Measurements from ENCODE around the gene FHOD1. TPM values are rescaled to one million over a fixed set of nuclear protein-coding genes. Genes with fewer than 3 reads are reported as not detected.

FHOD1 gene
- total RNA-seq, 4 donors from 2014 or later = 9.7 to 15.5 (median 12.9) TPM

DNA sequence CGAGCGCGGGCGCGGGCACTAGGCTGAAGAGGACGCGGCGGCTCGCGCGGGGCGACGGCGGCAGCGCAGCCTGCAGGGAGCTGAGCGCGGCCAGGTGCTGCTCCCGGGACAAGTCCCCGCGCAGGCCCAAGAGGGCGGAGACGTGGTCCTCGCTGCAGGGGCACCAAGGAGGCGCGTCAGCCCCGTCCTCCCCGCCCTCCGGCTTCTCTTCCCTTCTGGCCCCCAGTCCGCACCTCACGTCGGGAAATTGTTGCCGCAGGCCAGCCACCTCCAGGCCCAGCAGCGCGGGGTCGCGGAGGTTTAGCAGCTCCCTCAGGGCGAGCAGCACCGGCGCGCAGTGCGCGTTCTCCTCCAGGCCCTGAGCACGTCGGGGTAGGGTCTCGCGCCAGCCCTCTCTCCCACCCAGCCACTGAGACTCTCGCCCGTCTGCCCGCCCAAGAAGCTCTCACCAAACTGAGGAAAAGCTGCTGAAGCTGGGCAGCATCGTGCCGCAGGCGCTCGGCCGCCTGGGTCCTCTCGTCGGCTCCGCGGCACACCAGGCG lies 62.8 kb downstream of the FHOD1 start:
- WGBS, 2 donors (ENCODE audit: low coverage in 1 of 2) = 0% methylated on average over 3 of the region's 59 CpGs; no CpG with 5 or more reads in 1 of the 2 donors
- Histone ChIP-seq H3K27me3 (no peaks in the 10 kb centered on the region), H3K36me3 (no peaks in the 10 kb centered on the region), H3K4me3 (peak overlapping the region; percentile 64 to 80), H3K4me1 (peaks cover 0 to 59% (median 21%) of the 10 kb centered on the region in 3 donors), H3K27ac (peak overlapping the region; percentile 90 to 98 (median 96)), H3K9me3 (no peaks in the 10 kb centered on the region)
- TF ChIP-seq POLR2AphosphoS5 (IDR thresholded peaks at IDR 0.05) (no peak), EP300 (IDR thresholded peaks at IDR 0.05) (no peak)
- TF ChIP-seq, protein P1, sequence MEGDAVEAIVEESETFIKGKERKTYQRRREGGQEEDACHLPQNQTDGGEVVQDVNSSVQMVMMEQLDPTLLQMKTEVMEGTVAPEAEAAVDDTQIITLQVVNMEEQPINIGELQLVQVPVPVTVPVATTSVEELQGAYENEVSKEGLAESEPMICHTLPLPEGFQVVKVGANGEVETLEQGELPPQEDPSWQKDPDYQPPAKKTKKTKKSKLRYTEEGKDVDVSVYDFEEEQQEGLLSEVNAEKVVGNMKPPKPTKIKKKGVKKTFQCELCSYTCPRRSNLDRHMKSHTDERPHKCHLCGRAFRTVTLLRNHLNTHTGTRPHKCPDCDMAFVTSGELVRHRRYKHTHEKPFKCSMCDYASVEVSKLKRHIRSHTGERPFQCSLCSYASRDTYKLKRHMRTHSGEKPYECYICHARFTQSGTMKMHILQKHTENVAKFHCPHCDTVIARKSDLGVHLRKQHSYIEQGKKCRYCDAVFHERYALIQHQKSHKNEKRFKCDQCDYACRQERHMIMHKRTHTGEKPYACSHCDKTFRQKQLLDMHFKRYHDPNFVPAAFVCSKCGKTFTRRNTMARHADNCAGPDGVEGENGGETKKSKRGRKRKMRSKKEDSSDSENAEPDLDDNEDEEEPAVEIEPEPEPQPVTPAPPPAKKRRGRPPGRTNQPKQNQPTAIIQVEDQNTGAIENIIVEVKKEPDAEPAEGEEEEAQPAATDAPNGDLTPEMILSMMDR (IDR thresholded peaks at IDR 0.05) = peak in 1 of 4 experiments; percentile 7
- no peak for ATAC-seq

DNA sequence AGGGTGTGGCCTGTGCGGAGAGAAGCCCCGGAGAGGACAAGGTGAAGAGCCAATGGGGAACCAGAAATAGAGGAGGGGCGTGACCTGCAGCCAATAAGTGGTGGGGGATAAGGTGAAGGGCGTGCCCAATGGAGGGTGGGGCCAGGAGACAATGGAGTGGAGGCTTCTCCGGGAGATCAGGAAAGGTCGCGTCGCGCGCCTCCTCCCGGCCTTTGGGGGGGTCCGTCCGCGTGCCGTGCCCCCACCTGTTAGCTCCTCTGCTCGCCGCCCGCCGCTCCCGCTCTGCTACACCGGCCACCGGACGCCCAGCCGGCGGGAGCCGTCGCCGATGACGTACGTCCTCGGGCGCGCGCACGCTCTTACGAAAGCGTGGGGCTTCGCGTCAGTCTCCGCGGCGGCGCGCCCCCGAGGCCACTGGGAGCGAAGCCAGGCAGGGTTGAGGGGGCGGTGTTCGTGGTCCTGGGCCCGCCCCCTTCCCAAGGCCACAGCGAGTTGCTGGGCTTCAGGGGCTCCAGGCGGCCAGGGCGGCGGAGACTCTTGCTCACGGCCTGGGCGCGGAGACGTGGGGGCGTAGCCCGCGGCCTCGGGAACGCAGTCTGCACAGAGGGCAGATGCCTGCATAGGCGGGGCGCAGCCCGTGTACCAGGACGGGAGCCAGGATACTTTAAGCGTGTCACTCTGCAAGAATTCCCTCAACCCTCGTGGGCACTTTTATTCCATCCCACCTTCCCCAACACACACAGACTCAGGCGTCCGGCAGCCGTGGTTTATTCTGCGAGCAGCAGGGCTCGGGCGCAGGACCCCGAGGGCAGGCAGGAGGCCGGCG lies 63.4 kb downstream of the FHOD1 start, which contains the start of gene MATCAP1:
MATCAP1 (minus strand) TSS at position 337 of the 826 bp plus-strand sequence. CDS start 3,353 bp downstream, outside the sequence.
- Histone ChIP-seq H3K27ac (peak within 1 kb of the TSS; percentile 90 to 98 (median 96)), H3K9me3 (no peaks in the 10 kb centered on the region), H3K4me1 (peaks cover 0 to 66% (median 21%) of the 10 kb centered on the region in 3 donors), H3K27me3 (no peaks in the 10 kb centered on the region), H3K36me3 (no peaks in the 10 kb centered on the region), H3K4me3 (peak within 1 kb of the TSS; percentile 64 to 80)
- peak; percentile 27 to 44 for TF ChIP-seq POLR2A (IDR thresholded peaks at IDR 0.05)
- TF ChIP-seq EP300 (IDR thresholded peaks at IDR 0.05) = no peak
- TF ChIP-seq, protein P1 (IDR thresholded peaks at IDR 0.05) = peak in 1 of 4 experiments; percentile 7
- TF ChIP-seq POLR2AphosphoS5 (IDR thresholded peaks at IDR 0.05) = peak; percentile 68
- WGBS, 2 donors (ENCODE audit: low coverage in 1 of 2) = 0% methylated on average over 5 of the region's 77 CpGs; no CpG with 5 or more reads in 1 of the 2 donors
- peak; percentile 95 for ATAC-seq

DNA sequence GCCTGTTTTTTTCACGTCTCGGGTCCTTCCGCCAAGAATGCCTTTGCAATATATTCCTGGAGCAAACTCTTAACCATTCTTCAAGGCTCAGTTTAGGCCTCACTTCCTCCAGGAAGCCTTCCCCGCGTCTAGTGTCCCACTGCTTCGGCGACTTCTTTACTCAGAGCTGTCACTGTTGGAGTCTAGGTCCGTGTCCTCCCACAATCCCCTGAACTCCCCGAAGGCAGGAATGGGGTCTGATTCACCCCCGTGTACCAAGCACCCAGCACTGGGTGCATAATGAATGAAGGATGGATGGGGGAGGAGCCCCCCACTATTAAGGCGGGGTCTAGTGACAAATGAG lies 64.0 kb downstream of the FHOD1 start:
- Histone ChIP-seq H3K36me3 (no peaks in the 10 kb centered on the region), H3K27ac (peak overlapping the region in 3 of 4 donors; percentile 96 to 98 (median 97)), H3K4me3 (peak overlapping the region; percentile 64 to 80), H3K9me3 (no peaks in the 10 kb centered on the region), H3K27me3 (no peaks in the 10 kb centered on the region), H3K4me1 (peaks cover 0 to 72% (median 21%) of the 10 kb centered on the region in 3 donors)
- no peak for ATAC-seq
- TF ChIP-seq, protein P1 (IDR thresholded peaks at IDR 0.05) = no peak
- no peak for TF ChIP-seq EP300 (IDR thresholded peaks at IDR 0.05)
- no peak for TF ChIP-seq POLR2AphosphoS5 (IDR thresholded peaks at IDR 0.05)
- TF ChIP-seq POLR2A (IDR thresholded peaks at IDR 0.05) = no peak
- WGBS, 2 donors (ENCODE audit: low coverage in 1 of 2) = 9 to 40% methylated on average over 1 to 3 of the region's 11 CpGs

DNA sequence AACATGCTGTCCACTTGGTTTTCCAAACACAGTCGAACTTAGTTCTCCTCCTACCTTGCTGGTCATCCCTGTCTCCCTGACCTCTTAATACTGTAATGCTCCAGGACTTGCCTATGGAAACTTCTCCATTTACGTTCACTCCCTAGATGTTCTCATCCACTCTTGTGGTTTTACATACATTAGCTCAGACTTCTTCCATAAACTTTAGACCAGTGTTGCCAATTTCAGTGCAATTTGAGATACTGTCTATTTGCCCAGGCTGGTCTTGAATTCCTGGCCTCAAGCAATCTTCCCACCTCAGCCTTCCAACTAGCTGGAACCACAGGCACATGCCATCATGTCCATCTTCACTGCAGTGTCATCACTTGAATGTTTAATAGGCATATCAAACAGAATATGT lies 65.0 kb downstream of the FHOD1 start:
- Histone ChIP-seq H3K9me3 (no peaks in the 10 kb centered on the region), H3K4me1 (peaks cover 0 to 82% (median 27%) of the 10 kb centered on the region in 3 donors), H3K27me3 (no peaks in the 10 kb centered on the region), H3K4me3 (no peak overlapping the region), H3K36me3 (no peaks in the 10 kb centered on the region), H3K27ac (peak overlapping the region in 3 of 4 donors; percentile 96 to 98 (median 97))
- TF ChIP-seq, protein P1 (IDR thresholded peaks at IDR 0.05) = no peak
- no peak for TF ChIP-seq POLR2A (IDR thresholded peaks at IDR 0.05)
- TF ChIP-seq POLR2AphosphoS5 (IDR thresholded peaks at IDR 0.05) = no peak
- no peak for TF ChIP-seq EP300 (IDR thresholded peaks at IDR 0.05)
- no peak for ATAC-seq
- 73 to 87% methylated on average over 2 of the region's 2 CpGs for WGBS, 2 donors (ENCODE audit: low coverage in 1 of 2)

All from gastroesophageal sphincter (tissue), 4 donors.